ENCODE results near the gene CA9. TPM values are rescaled to one million over a fixed set of nuclear protein-coding genes. Genes with fewer than 3 reads are reported as not detected.

CA9 gene
- total RNA-seq, 1 experiment from 2014 or later, result 6.6 TPM

DNA sequence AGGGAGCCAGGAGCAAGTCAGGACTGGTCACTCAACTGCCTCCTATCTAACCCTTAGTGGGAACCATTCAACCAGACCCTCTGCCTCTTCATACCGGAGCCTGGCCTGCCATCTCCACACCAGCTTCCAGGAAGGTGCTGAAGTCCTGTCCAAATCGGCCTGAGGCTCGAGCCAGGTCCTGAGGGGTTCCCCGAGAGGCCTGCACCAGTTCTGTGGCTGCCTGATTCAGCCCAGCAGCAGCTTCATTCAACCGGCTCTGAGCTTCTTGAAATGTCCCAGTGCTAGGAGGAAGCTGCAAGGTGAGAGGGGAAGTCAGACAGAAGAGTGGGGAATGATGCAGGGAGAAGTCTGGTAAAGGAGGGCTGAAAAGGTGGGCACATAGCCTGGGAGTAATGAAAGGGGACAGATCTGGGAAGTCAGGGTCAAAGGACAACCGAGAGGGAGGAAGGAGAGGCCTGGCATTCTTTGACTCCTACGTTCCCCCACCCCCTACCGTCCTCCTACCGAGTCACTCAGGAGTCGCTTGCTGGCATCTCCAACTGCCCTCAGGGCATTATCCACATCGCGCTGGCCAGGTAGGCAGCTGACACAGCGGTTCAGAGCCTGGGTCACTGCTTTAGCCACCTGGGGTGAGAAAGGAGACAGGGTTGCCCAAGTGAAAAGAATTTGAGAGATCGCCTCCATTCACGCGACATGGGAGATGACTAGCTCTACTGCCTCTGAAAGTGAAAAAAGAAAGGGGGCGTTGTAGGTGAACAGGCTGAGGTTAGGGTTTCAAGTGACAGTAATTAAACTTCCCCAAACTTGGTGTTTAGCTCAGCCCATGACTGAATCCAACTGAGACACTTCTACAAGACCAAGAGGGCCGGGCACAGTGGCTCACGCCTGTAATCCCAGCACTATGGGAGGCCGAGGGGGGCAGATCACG lies 38.0 kb downstream of the CA9 start:
- CTCF ChIA-PET, result interaction anchor here (0.8 to 1.1 kb wide), 3 partner anchors 17 to 47 kb away, joined by 3 to 4 read pairs (median 3); partner anchors contain the start of gene ARHGEF39

GRCh38 chr9:35712762-35713400 lies 39.2 kb downstream of the CA9 start:
- no TSS peak for BruUV-seq (replicated peaks)
- Histone ChIP-seq H3K27ac (peak overlapping the region; percentile 65), H3K79me2 (ENCODE audit: low read depth) (no peaks in the 10 kb centered on the region), H3K4me2 (peak overlapping the region; percentile 47; the same call in 1 of the 2 replicates), H3K9me2 (ENCODE audit: insufficient read depth) (no peaks in the 10 kb centered on the region), H3K27me3 (ENCODE audit: insufficient read depth, low read depth) (no peaks in the 10 kb centered on the region), H3F3A (ENCODE audit: insufficient read depth, low read depth) (peaks cover 19% of the 10 kb centered on the region), H3K4me3 (no peak overlapping the region), H3K36me3 (ENCODE audit: low read depth) (peaks cover 4% of the 10 kb centered on the region; the same call in 1 of the 2 replicates), H2AFZ (no peak overlapping the region), H4K20me1 (ENCODE audit: insufficient read depth) (no peaks in the 10 kb centered on the region), H3K9me3 (ENCODE audit: insufficient read depth, low read depth) (no peaks in the 10 kb centered on the region), H3K4me1 (replicated peaks; ENCODE audit: insufficient read depth) (peaks cover 21% of the 10 kb centered on the region)
- intact Hi-C loops (cut with micrococcal nuclease; ENCODE audit: unreplicated experiment), result no loop called here
- POLR2A ChIA-PET (ENCODE audit: unreplicated experiment), result interaction anchor here (0.6 to 1.1 kb wide), 4 partner anchors 15 to 44 kb away, joined by 3 to 24 read pairs (median 4); no protein-coding TSS in a partner anchor
- CTCF ChIA-PET, result interaction anchor here (0.8 to 1.1 kb wide), 2 partner anchors 15 to 48 kb away, joined by 3 to 4 read pairs; partner anchors contain the start of gene ARHGEF39
- DNase-seq, result peak in 1 of 2 experiments; percentile 29
- TF ChIP-seq EZH2 (IDR thresholded peaks at IDR 0.05; ENCODE audit: low read depth), result no peak
- no peak for TF ChIP-seq CTCF (conservative IDR thresholded peaks at IDR 0.05)

More for the DNA sequence above, 38.0 kb downstream of the CA9 start:
- H3F3A ChIP-seq (ENCODE audit: insufficient read depth, low read depth), result peaks cover 19% of the 10 kb centered on the region
- H2AFZ ChIP-seq, result no peak overlapping the region
- POLR2A ChIA-PET (ENCODE audit: unreplicated experiment), result interaction anchor here (0.5 to 1.1 kb wide), 7 partner anchors 12 to 45 kb away, joined by 3 to 24 read pairs (median 4); partner anchors contain the start of genes CREB3 and TLN1
- peaks cover 21% of the 10 kb centered on the region for H3K4me1 ChIP-seq (replicated peaks; ENCODE audit: insufficient read depth)
- H3K4me3 ChIP-seq, result no peak overlapping the region
- no peak for TF ChIP-seq EZH2 (IDR thresholded peaks at IDR 0.05; ENCODE audit: low read depth)
- no peak; the same call in 1 of the 2 replicates for TF ChIP-seq CTCF (conservative IDR thresholded peaks at IDR 0.05)
- H3K27me3 ChIP-seq (ENCODE audit: insufficient read depth, low read depth), result no peaks in the 10 kb centered on the region
- DNase-seq, result peak; percentile 86 to 92
- H3K36me3 ChIP-seq (ENCODE audit: low read depth), result peaks cover 4% of the 10 kb centered on the region; the same call in 1 of the 2 replicates
- H3K9me3 ChIP-seq (ENCODE audit: insufficient read depth, low read depth), result no peaks in the 10 kb centered on the region
- H3K4me2 ChIP-seq, result peak overlapping the region; percentile 47
- no peaks in the 10 kb centered on the region for H4K20me1 ChIP-seq (ENCODE audit: insufficient read depth)
- peak overlapping the region; percentile 65 for H3K27ac ChIP-seq
- intact Hi-C loops (cut with micrococcal nuclease; ENCODE audit: unreplicated experiment), result no loop called here
- no peaks in the 10 kb centered on the region for H3K9me2 ChIP-seq (ENCODE audit: insufficient read depth)
- BruUV-seq (replicated peaks), result no TSS peak
- H3K79me2 ChIP-seq (ENCODE audit: low read depth), result no peaks in the 10 kb centered on the region

DNA sequence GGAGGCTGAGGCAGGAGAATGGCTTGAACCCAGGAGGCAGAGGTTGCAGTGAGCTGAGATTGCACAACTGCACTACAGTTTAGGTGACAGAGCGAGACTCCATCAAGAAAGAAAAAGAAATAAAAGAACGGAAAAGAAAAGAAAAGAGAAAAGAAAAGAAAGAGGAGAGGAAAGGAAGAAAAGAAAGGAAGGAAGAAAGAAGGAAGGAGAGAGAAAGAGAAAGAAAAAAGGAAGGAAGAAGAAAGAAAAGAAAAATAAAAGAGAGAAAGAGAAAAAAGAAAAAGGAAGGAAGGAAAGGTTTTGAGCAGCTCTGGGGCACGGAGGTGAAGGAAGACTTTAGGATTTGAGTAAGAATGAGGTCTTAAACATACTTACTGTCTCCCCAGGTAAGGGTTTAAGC lies 39.9 kb downstream of the CA9 start:
- Histone ChIP-seq H3K27me3 (ENCODE audit: insufficient read depth, low read depth) (no peaks in the 10 kb centered on the region), H3K4me1 (replicated peaks; ENCODE audit: insufficient read depth) (peaks cover 21% of the 10 kb centered on the region), H2AFZ (no peak overlapping the region), H3K4me2 (no peak overlapping the region), H3K9me2 (ENCODE audit: insufficient read depth) (no peaks in the 10 kb centered on the region), H3K79me2 (ENCODE audit: low read depth) (no peaks in the 10 kb centered on the region), H3F3A (ENCODE audit: insufficient read depth, low read depth) (peaks cover 19% of the 10 kb centered on the region), H3K36me3 (ENCODE audit: low read depth) (peaks cover 4% of the 10 kb centered on the region; the same call in 1 of the 2 replicates), H3K4me3 (no peak overlapping the region), H3K9me3 (ENCODE audit: insufficient read depth, low read depth) (no peaks in the 10 kb centered on the region), H3K27ac (no peak overlapping the region), H4K20me1 (ENCODE audit: insufficient read depth) (no peaks in the 10 kb centered on the region)
- intact Hi-C loops (cut with micrococcal nuclease; ENCODE audit: unreplicated experiment), result no loop called here
- TF ChIP-seq CTCF (conservative IDR thresholded peaks at IDR 0.05) (no peak), EZH2 (IDR thresholded peaks at IDR 0.05; ENCODE audit: low read depth) (no peak)
- POLR2A ChIA-PET (ENCODE audit: unreplicated experiment), result no interaction called here
- no peak for DNase-seq
- CTCF ChIA-PET, result interaction anchor here (0.7 kb wide), 1 partner anchor 15 kb away, joined by 4 read pairs; no protein-coding TSS in a partner anchor
- no TSS peak for BruUV-seq (replicated peaks)
